Stimulated activated CD4-positive, alpha-beta T cell treated with anti-CD3 and anti-CD28 coated beads, Interleukin-2, amount 100 ng/mL, for 24 hours (primary cell): ENCODE results near the gene TMEM69.
"Not testable (repeated sequence)": the region's sequence is repeated elsewhere in the genome, so short reads cannot be mapped to it uniquely, and the experiment has no call there.

Experiments
- DNase-seq, 2 donors: peaks; one replicate each; pipeline ENCODE4 v3.0.0-alpha.2; 2020

Gene TMEM69

GRCh38 chr1:45679123-45679522 is 8.9 kb upstream of the TMEM69 start:
- no peak for DNase-seq

GRCh38 chr1:45682942-45683341 is 5.0 kb upstream of the TMEM69 start:
- no peak for DNase-seq

- no peak for DNase-seq
These were observed 3.6 kb upstream of the TMEM69 start for GRCh38 chr1:45684402-45684801.

GRCh38 chr1:45685308-45686014 is 2.5 kb upstream of the TMEM69 start:
- no peak for DNase-seq

GRCh38 chr1:45686015-45686287 is 2.0 kb upstream of the TMEM69 start:
- DNase-seq, result peak; percentile 59 to 72

GRCh38 chr1:45686288-45687013 is 1.5 kb upstream of the TMEM69 start, which contains the start of gene GPBP1L1:
TSS of gene GPBP1L1 (minus strand) at chr1:45686533. CDS start at chr1:45659087, 27,446 bp downstream.
- DNase-seq, result peak; percentile 97 to 98

GRCh38 chr1:45687014-45687753 is 797 bp upstream of the TMEM69 start:
- peak; percentile 95 to 96 for DNase-seq

- DNase-seq, result not testable (repeated sequence)
These were observed 5.8 kb downstream of the TMEM69 start for GRCh38 chr1:45693811-45694210.

GRCh38 chr1:45694823-45695222 is 6.8 kb downstream of the TMEM69 start:
- DNase-seq, result no peak

GRCh38 chr1:45704637-45705036 is 16.7 kb downstream of the TMEM69 start:
- DNase-seq, result no peak

- no peak for DNase-seq
These were observed 25.7 kb downstream of the TMEM69 start for GRCh38 chr1:45713711-45714110.

GRCh38 chr1:45716700-45717099 is 28.7 kb downstream of the TMEM69 start:
- DNase-seq, result no peak

- DNase-seq, result not testable (repeated sequence)
These were observed 29.4 kb downstream of the TMEM69 start for GRCh38 chr1:45717386-45717785.

- DNase-seq, result no peak
These were observed 30.3 kb downstream of the TMEM69 start for GRCh38 chr1:45718289-45718688.

GRCh38 chr1:45721207-45721606 is 33.2 kb downstream of the TMEM69 start:
- no peak for DNase-seq

GRCh38 chr1:45722809-45723208 is 34.8 kb downstream of the TMEM69 start:
- no peak for DNase-seq

GRCh38 chr1:45723248-45723930 is 35.4 kb downstream of the TMEM69 start:
- DNase-seq, result no peak

GRCh38 chr1:45726007-45726406 is 38.0 kb downstream of the TMEM69 start:
- not testable (repeated sequence) for DNase-seq

GRCh38 chr1:45730075-45730779 is 42.2 kb downstream of the TMEM69 start:
- DNase-seq, result no peak

- DNase-seq, result no peak
These were observed 42.9 kb downstream of the TMEM69 start for GRCh38 chr1:45730780-45731319.

- no peak for DNase-seq
These were observed 51.2 kb downstream of the TMEM69 start for GRCh38 chr1:45739137-45739536.

- not testable (repeated sequence) for DNase-seq
These were observed 51.7 kb downstream of the TMEM69 start for GRCh38 chr1:45739641-45740156.
